Cardiac septum (tissue), 1 donor: ENCODE data around the gene ASPHD1. TPM values are rescaled to one million over a fixed set of nuclear protein-coding genes. Genes with fewer than 3 reads are reported as not detected.
"Not testable (repeated sequence)": the region's sequence is repeated elsewhere in the genome, so short reads cannot be mapped to it uniquely, and the experiment has no call there.

Experiments used
- DNase-seq: peaks from one replicate; pipeline ENCODE4 v3.0.0-alpha.2; 2020; ENCODE audit warnings: low spot score
- intact Hi-C: fragments of 100-400 bp; cut with DNase I; formaldehyde crosslinking; loops from one replicate; pipeline ENCODE4 v1.14.0; 2022
- total RNA-seq: library from RNA; stranded (reverse); fragmentation: NEBNext Ultra II Directional; extraction: Animal tissue kit (Norgen Biotek cat#: 25700); gene quantifications from one replicate; pipeline ENCODE4 v1.2.1, GENCODE V29; 2021
- donor health status: DM: no; HTN: no; CAD: no.

Gene ASPHD1
- total RNA-seq, 1 donor from 2014 or later, result 0.38 TPM

DNA sequence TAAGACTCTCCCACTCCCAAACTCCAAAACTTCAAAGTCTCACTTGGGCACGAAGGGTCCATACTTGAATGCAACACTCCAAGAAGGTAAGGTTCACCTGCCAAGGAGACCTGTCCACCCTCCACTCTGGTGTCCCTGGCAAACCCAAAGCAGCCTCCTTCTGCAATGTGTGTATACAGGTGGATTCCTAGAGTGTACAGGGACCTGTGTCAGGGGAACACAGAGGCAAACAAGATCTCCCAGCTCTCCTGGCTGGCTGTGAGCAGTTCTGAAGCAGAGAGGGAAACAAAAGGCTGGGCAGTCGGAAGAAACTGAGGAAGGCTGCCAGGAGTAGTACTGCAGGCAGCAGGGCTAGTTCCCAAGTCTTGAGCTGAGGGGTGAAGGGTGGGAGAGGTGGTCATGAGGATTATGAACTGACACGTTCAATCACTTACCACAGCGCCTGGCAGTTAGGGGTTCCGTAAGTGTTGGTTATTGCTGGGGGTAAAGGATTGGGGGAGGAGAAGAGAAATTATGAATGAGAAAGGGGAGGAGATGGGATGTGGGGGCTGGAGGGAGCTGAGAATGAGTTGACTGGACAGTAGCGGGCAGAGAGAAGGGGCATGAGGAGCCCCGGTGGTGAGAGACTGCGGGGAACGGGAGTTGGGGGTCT lies 24.9 kb downstream of the ASPHD1 start:
- no peak for DNase-seq
- intact Hi-C loops, result loop anchor here (5.0 kb wide), 1 partner anchor 72 kb away; the partner anchor contains the start of genes HIRIP3 and INO80E

- peak; percentile 95 for DNase-seq
- intact Hi-C loops, result loop anchor here (5.0 kb wide), 1 partner anchor 71 kb away; the partner anchor contains the start of genes HIRIP3 and INO80E
Observed at GRCh38 chr16:29925781-29926710, 25.8 kb downstream of the ASPHD1 start, which contains the start of gene KCTD13. Gene KCTD13, minus strand, starts transcription at chr16:29926226. Its CDS starts 193 bp downstream, at chr16:29926033.

- no peak for DNase-seq
Observed at GRCh38 chr16:29926711-29927052, 26.4 kb downstream of the ASPHD1 start.

DNA sequence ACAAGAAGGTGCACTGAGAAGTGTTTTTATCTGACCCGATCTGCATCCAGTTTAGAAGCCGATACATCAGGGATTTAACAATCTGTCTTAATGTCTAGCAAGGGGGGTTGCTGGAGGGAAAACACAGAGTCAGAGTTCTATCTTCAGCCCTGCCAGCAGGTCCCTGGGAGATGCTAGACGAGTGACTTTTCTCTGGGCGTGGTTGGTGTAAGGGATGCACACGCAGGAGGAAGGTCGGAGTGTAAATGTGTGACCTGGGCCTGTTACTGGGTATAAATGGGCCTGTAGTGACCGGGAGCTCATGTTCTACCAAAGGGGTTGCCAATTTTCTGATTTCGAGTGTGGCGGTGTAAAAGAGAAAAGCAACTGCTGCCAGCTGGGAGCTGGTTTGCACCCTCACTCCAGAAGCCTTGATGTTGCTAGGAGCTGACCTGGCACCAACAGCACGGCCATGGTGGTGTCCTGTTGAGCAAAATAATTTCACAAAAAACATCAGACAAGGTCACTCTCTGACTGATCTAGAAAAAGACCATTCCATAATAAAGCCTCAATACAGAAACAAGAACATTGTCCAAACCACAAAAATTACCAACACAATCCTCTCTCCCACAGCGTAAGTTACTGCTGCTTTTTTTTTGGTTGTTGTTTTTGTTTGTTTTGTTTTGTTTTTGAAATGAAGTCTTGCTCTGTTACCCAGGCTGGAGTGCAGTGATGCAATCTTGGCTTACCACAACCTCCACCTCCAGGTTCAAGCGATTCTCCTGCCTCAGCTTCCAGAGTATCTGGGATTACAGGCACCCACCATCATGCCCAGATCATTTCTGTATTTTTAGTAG lies 27.0 kb downstream of the ASPHD1 start:
- no peak for DNase-seq
- intact Hi-C loops, result loop anchor here (5.0 kb wide), 1 partner anchor 70 kb away; the partner anchor contains the start of genes HIRIP3 and INO80E

More at GRCh38 chr16:29926711-29927052, 26.4 kb downstream of the ASPHD1 start:
- intact Hi-C loops, result loop anchor here (5.0 kb wide), 1 partner anchor 71 kb away; the partner anchor contains the start of genes HIRIP3 and INO80E

DNA sequence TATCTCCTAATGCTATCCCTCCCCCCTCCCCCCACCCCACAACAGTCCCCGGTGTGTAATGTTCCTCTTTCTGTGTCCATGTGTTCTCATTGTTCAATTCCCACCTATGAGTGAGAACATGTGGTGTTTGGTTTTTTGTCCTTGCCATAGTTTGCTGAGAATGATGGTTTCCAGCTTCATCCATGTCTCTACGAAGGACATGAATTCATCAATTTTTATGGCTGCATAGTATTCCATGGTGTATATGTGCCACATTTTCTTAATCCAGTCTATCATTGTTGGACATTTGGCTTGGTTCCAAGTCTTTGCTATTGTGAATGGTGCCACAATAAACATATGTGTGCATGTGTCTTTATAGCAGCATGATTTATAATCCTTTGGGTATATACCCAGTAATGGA lies 31.5 kb downstream of the ASPHD1 start:
- intact Hi-C loops, DNase-seq: not testable (repeated sequence)

GRCh38 chr16:29940656-29941055 lies 40.4 kb downstream of the ASPHD1 start:
- intact Hi-C loops, result no loop called here
- no peak for DNase-seq

GRCh38 chr16:29943846-29944799 lies 43.8 kb downstream of the ASPHD1 start:
- intact Hi-C loops, result no loop called here
- no peak for DNase-seq

DNA sequence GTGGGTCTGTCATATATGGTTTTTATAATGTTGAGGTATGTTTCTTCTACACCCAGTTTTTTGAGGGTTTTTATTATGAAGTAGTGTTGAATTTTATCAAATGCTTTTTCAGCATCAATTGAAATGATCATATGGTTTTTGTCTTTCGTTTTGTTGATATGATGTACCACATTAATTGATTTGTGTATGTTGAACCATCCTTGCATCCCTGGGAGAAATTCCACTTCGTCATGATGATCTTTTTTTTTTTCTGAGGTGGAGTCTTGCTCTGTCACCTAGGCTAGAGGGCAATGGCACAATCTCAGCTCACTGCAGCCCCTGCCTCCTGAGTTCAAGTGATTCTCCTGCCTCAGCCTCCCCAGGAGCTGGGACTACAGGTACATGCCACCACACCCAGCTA lies 47.6 kb downstream of the ASPHD1 start:
- intact Hi-C loops, result no loop called here

GRCh38 chr16:29950806-29951461 lies 50.6 kb downstream of the ASPHD1 start:
- DNase-seq, result no peak
- intact Hi-C loops, result no loop called here

More for the DNA sequence above, 47.6 kb downstream of the ASPHD1 start:
- no peak for DNase-seq

DNA sequence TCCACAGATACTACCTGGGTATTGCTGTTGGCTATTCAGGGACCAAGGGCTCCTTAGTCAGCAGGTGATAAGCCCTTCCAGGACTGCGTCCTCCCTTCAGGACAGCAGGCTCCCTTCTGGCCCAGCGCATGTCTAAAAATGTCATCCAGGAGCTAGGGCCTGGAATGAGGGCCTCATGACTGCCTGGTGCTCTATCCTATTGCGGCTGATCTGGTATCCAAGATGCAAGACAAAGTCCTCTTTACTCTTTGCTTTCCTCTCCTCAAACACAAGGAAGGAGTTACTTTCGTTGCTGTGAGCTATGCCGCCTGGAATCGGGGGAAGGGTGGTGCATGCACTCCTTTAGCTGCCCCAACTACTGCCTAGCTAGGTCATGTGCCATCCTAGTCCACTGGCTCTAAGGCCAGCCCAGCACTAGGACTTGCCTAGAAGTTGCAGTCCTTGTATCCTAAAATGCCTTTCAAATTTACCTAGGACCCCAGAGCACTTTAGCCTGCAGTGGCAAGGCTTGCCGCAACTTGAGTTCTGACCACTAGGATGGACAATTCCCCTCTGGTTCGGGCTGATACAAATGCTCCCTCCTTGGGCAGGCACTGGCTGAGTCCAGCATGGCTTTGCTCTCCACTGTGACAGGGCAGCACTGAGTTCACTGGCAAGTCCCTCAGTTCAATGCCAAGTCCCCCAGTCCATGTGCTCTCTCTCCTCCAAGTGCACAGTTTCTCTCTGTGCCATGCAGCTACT lies 51.5 kb downstream of the ASPHD1 start:
- intact Hi-C loops, result no loop called here
- no peak for DNase-seq

Other genes starting within 250 kb of the ASPHD1 start
- 3.1 TPM for gene SPN, start 237.2 kb upstream of the ASPHD1 start, total RNA-seq
- 6.7 TPM for gene QPRT, start 221.3 kb upstream of the ASPHD1 start, total RNA-seq
- gene C16orf54, start 154.5 kb upstream of the ASPHD1 start, total RNA-seq, result 0.94 TPM
- not detected for gene ZG16, start 122.2 kb upstream of the ASPHD1 start, total RNA-seq
- 21.8 TPM for gene KIF22, start 109.7 kb upstream of the ASPHD1 start, total RNA-seq
- 72.4 TPM for gene MAZ, start 94.0 kb upstream of the ASPHD1 start, total RNA-seq
- gene PRRT2, start 88.3 kb upstream of the ASPHD1 start, total RNA-seq, result 2.1 TPM
- 15.6 TPM for gene PAGR1, start 84.3 kb upstream of the ASPHD1 start, total RNA-seq
- gene MVP, start 80.0 kb upstream of the ASPHD1 start, total RNA-seq, result 60.2 TPM
- gene CDIPT, start 37.3 kb upstream of the ASPHD1 start, total RNA-seq, result 73.8 TPM
- 1.2 TPM for gene SEZ6L2, start 938 bp upstream of the ASPHD1 start, total RNA-seq
- 10.7 TPM for gene KCTD13, start 25.7 kb downstream of the ASPHD1 start, total RNA-seq
- 66.4 TPM for gene TMEM219, start 61.6 kb downstream of the ASPHD1 start, total RNA-seq
- 38.9 TPM for gene TAOK2, start 73.4 kb downstream of the ASPHD1 start, total RNA-seq
- 17.4 TPM for gene HIRIP3, start 95.1 kb downstream of the ASPHD1 start, total RNA-seq
- 36.8 TPM for gene INO80E, start 95.8 kb downstream of the ASPHD1 start, total RNA-seq
- 0.38 TPM for gene DOC2A, start 110.5 kb downstream of the ASPHD1 start, total RNA-seq
- gene C16orf92, start 122.7 kb downstream of the ASPHD1 start, total RNA-seq, result not detected
- gene TLCD3B, start 130.8 kb downstream of the ASPHD1 start, total RNA-seq, result not detected
- 3,068 TPM for gene ALDOA, start 165.3 kb downstream of the ASPHD1 start, total RNA-seq
- 44.1 TPM for gene PPP4C, start 175.5 kb downstream of the ASPHD1 start, total RNA-seq
- 0.57 TPM for gene TBX6, start 191.4 kb downstream of the ASPHD1 start, total RNA-seq
- gene YPEL3, start 195.7 kb downstream of the ASPHD1 start, total RNA-seq, result 43.2 TPM
- 3.0 TPM for gene GDPD3, start 213.0 kb downstream of the ASPHD1 start, total RNA-seq
- 47.8 TPM for gene MAPK3, start 222.7 kb downstream of the ASPHD1 start, total RNA-seq